Trophoblast cell (in vitro differentiated cells and primary cell): ENCODE data around the gene TEX50.
"Not testable (repeated sequence)": the region's sequence is repeated elsewhere in the genome, so short reads cannot be mapped to it uniquely, and the experiment has no call there.

Source experiments
- DNase-seq, 2 donors: peaks; one replicate each; pipeline ENCODE4 v3.0.0-alpha.2; 2016
- H2AFZ ChIP-seq: 2 replicates; pipeline ENCODE4 v1.6.1; 2013; ENCODE audit warnings: low read length, moderate library complexity, mild to moderate bottlenecking; ENCODE audit not compliant: insufficient read depth, poor library complexity
- H2AK5ac ChIP-seq: 2 replicates; pipeline ENCODE4 v1.6.1; 2013; ENCODE audit warnings: mild to moderate bottlenecking, low read length
- H2BK120ac ChIP-seq: 2 replicates; pipeline ENCODE4 v1.6.1; 2013; ENCODE audit warnings: low read length, mild to moderate bottlenecking, moderate library complexity; ENCODE audit not compliant: insufficient read depth, poor library complexity
- H2BK12ac ChIP-seq: 2 replicates; pipeline ENCODE4 v1.6.1; 2013; ENCODE audit warnings: mild to moderate bottlenecking, low read length, moderate library complexity
- H2BK5ac ChIP-seq: 2 replicates; pipeline ENCODE4 v1.6.1; 2013; ENCODE audit warnings: low read length, low read depth, moderate library complexity, mild to moderate bottlenecking; ENCODE audit not compliant: poor library complexity
- H3K14ac ChIP-seq: 2 replicates; pipeline ENCODE4 v1.6.1; 2013; ENCODE audit warnings: mild to moderate bottlenecking, low read length
- H3K18ac ChIP-seq: 2 replicates; pipeline ENCODE4 v1.6.1; 2013; ENCODE audit warnings: mild to moderate bottlenecking, low read length
- H3K23ac ChIP-seq: 2 replicates; pipeline ENCODE4 v1.6.1; 2013; ENCODE audit warnings: low read length
- H3K27ac ChIP-seq: 2 replicates; pipeline ENCODE4 v1.5.1; 2013; ENCODE audit warnings: low read depth, mild to moderate bottlenecking, inconsistent platforms, low read length, moderate library complexity
- H3K27me3 ChIP-seq: 2 replicates; pipeline ENCODE4 v1.6.1; 2013; ENCODE audit warnings: inconsistent platforms, mild to moderate bottlenecking, low read length, moderate library complexity; ENCODE audit not compliant: insufficient read depth
- H3K36me3 ChIP-seq, 2 experiments: 1 replicate in 1 of 2; 2 replicates in 1 of 2; pipeline ENCODE4 v1.6.1; 2013; ENCODE audit warnings: low read length in 2 of 2, mild to moderate bottlenecking in 2 of 2, moderate library complexity in 1 of 2; ENCODE audit not compliant: insufficient read depth in 2 of 2, control insufficient read depth in 1 of 2
- H3K4ac ChIP-seq: 2 replicates; pipeline ENCODE4 v1.6.1; 2013; ENCODE audit warnings: low read depth, mild to moderate bottlenecking, low read length, moderate library complexity
- H3K4me1 ChIP-seq, 2 experiments: 1 replicate in 1 of 2; 2 replicates in 1 of 2; pipeline ENCODE4 v1.6.1; 2013; ENCODE audit warnings: low read length in 2 of 2, mild to moderate bottlenecking in 2 of 2, moderate library complexity in 1 of 2; ENCODE audit not compliant: insufficient read depth in 2 of 2, control insufficient read depth in 1 of 2
- H3K4me2 ChIP-seq: 2 replicates; pipeline ENCODE4 v1.6.1; 2013; ENCODE audit warnings: inconsistent platforms, mild to moderate bottlenecking, low read length, moderate library complexity
- H3K4me3 ChIP-seq: 2 replicates; pipeline ENCODE4 v1.5.1; 2013; ENCODE audit warnings: mild to moderate bottlenecking, low read depth, low read length, inconsistent platforms
- H3K79me1 ChIP-seq: one replicate; pipeline ENCODE4 v1.6.1; 2013; ENCODE audit warnings: low read length
- H3K79me2 ChIP-seq: 2 replicates; pipeline ENCODE4 v1.6.1; 2013; ENCODE audit warnings: low read length, mild to moderate bottlenecking; ENCODE audit not compliant: control insufficient read depth, insufficient read depth, poor library complexity
- H3K9ac ChIP-seq: 2 replicates; pipeline ENCODE4 v1.6.1; 2013; ENCODE audit warnings: mild to moderate bottlenecking, low read length
- H3K9me3 ChIP-seq: 2 replicates; pipeline ENCODE4 v1.6.1; 2013; ENCODE audit warnings: low read depth, mild to moderate bottlenecking, control low read depth, inconsistent platforms, low read length; ENCODE audit not compliant: insufficient read depth
- H4K12ac ChIP-seq: 2 replicates; pipeline ENCODE4 v1.6.1; 2013; ENCODE audit warnings: low read depth, mild to moderate bottlenecking, low read length, moderate library complexity
- H4K8ac ChIP-seq: 2 replicates; pipeline ENCODE4 v1.6.1; 2013; ENCODE audit warnings: low read depth, mild to moderate bottlenecking, low read length, moderate library complexity
- H4K91ac ChIP-seq: one replicate; pipeline ENCODE4 v1.6.1; 2013; ENCODE audit warnings: low read depth, mild to moderate bottlenecking, low read length, moderate library complexity
- WGBS: extraction: QIAGEN DNeasy Blood & Tissue Kit; methylation state at CpG from one replicate; pipeline ENCODE4 v1.1.7; 2013; ENCODE audit warnings: missing lambda C conversion rate; ENCODE audit not compliant: insufficient read length, insufficient coverage; ENCODE audit errors: extremely low coverage; 5-methylcytosine and 5-hydroxymethylcytosine counted together

The TEX50 gene

GRCh38 chr1:173638043-173639021, 3.2 kb downstream of the TEX50 start:
- no peak overlapping the region for H3K4me2 ChIP-seq
- no peak overlapping the region for H4K12ac ChIP-seq
- H4K91ac ChIP-seq = no peak overlapping the region
- H4K8ac ChIP-seq = no peak overlapping the region
- H3K14ac ChIP-seq = no peak overlapping the region
- no peaks in the 10 kb centered on the region for H3K79me1 ChIP-seq
- no peak overlapping the region for H3K18ac ChIP-seq
- H3K23ac ChIP-seq = no peak overlapping the region
- H3K4me3 ChIP-seq = no peak overlapping the region
- H3K4me1 ChIP-seq = no peaks in the 10 kb centered on the region
- no peaks in the 10 kb centered on the region for H3K36me3 ChIP-seq
- H2BK5ac ChIP-seq = no peak overlapping the region
- no peak overlapping the region for H3K27ac ChIP-seq
- H3K9me3 ChIP-seq = peaks cover 4% of the 10 kb centered on the region
- no peak overlapping the region for H2BK12ac ChIP-seq
- no peak overlapping the region for H3K9ac ChIP-seq
- no peaks in the 10 kb centered on the region for H3K27me3 ChIP-seq
- no CpG with 5 or more reads among the region's 12 CpGs for WGBS
- no peak overlapping the region for H2BK120ac ChIP-seq
- no peak overlapping the region for H2AFZ ChIP-seq
- H3K4ac ChIP-seq = no peak overlapping the region
- no peaks in the 10 kb centered on the region for H3K79me2 ChIP-seq
- H2AK5ac ChIP-seq = no peak overlapping the region
- DNase-seq = no peak

DNA sequence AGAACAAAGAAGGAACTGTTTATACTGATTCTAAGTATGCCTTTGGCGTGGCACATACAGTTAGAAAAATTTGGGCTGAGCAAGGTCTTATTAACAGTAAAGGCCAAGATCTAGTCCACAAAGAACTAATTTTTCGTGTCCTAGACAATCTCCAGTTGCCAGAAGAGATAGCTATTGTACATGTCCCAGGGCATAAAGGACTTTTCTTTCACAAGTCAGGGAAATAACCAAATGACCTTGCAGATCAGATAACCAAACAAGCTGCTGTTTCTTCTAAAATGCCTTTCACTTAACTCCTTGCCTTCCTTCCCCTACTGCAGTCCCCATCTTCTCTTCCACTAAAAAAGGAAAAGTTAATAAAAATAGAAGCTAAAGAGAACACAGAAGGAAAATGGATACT, 4.0 kb downstream of the TEX50 start:
- Histone ChIP-seq H2BK5ac (no peak overlapping the region), H4K91ac (no peak overlapping the region), H3K79me2 (no peaks in the 10 kb centered on the region), H3K27me3 (no peaks in the 10 kb centered on the region), H3K79me1 (no peaks in the 10 kb centered on the region), H2AFZ (no peak overlapping the region), H3K18ac (no peak overlapping the region), H2BK12ac (no peak overlapping the region), H3K4me3 (no peak overlapping the region), H4K12ac (no peak overlapping the region), H2BK120ac (no peak overlapping the region), H3K9ac (no peak overlapping the region), H3K14ac (no peak overlapping the region), H3K36me3 (no peaks in the 10 kb centered on the region), H4K8ac (no peak overlapping the region), H3K4me2 (no peak overlapping the region), H3K27ac (no peak overlapping the region), H3K4me1 (no peaks in the 10 kb centered on the region), H3K23ac (no peak overlapping the region), H3K4ac (no peak overlapping the region), H3K9me3 (peaks cover 4% of the 10 kb centered on the region), H2AK5ac (no peak overlapping the region)
- no peak for DNase-seq
- WGBS = no CpG with 5 or more reads among the region's 2 CpGs

DNA sequence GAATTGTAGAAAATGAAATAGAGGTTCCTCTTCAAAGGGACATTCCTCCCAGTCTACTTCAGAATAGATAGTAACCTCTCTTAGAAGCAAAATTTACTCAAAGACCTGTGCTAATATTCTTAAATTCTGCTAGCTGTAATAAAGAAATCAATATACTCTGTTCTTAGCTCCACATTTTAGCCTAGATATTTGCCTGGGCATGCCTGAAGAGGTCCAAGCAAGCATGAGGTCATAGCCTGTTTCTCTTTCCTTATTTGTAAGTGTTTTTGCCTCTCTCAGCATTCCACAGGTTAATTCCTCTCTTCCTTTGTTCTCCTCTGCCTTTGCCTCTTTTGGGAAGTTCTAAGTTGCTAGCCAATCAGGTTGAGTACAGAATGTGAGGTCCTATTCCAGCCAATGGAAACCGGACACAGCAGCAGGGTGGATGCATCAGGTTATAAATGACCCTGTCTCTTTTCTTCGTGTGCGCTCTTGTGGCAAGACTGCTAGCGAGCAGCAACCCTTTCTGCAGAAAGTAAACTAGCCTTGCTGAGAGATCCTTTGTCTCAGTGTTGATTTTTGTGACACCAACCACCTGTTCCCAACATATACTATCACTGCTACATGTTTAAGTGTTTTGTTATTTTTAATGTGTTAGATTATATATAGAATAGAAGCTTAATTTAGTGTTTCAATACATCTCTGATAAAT, 7.5 kb downstream of the TEX50 start:
- DNase-seq, H2BK12ac ChIP-seq, H4K91ac ChIP-seq, H3K27me3 ChIP-seq, H2BK120ac ChIP-seq, H3K4me3 ChIP-seq, H3K23ac ChIP-seq, H2AFZ ChIP-seq, H3K4me2 ChIP-seq, H3K79me1 ChIP-seq, H2BK5ac ChIP-seq, H2AK5ac ChIP-seq, H3K9me3 ChIP-seq, H4K12ac ChIP-seq, H3K36me3 ChIP-seq, H3K4ac ChIP-seq, H3K79me2 ChIP-seq, H4K8ac ChIP-seq, H3K14ac ChIP-seq, H3K9ac ChIP-seq, H3K27ac ChIP-seq, H3K18ac ChIP-seq, H3K4me1 ChIP-seq: not testable (repeated sequence)
- no CpG with 5 or more reads among the region's 4 CpGs for WGBS

GRCh38 chr1:173646656-173647055, 11.5 kb downstream of the TEX50 start:
- no peak overlapping the region for H2BK5ac ChIP-seq
- H4K8ac ChIP-seq = no peak overlapping the region
- H3K9me3 ChIP-seq = no peaks in the 10 kb centered on the region
- no peak overlapping the region for H3K4me3 ChIP-seq
- no peak overlapping the region for H4K91ac ChIP-seq
- no peaks in the 10 kb centered on the region for H3K79me1 ChIP-seq
- no peak overlapping the region for H2BK120ac ChIP-seq
- H3K4me2 ChIP-seq = no peak overlapping the region
- H3K18ac ChIP-seq = no peak overlapping the region
- no peaks in the 10 kb centered on the region for H3K79me2 ChIP-seq
- H2BK12ac ChIP-seq = no peak overlapping the region
- DNase-seq = peak in 1 of 2 donors; percentile 23
- H3K27ac ChIP-seq = no peak overlapping the region
- no peak overlapping the region for H2AK5ac ChIP-seq
- H3K36me3 ChIP-seq = no peaks in the 10 kb centered on the region
- H3K9ac ChIP-seq = no peak overlapping the region
- no peak overlapping the region for H3K14ac ChIP-seq
- H2AFZ ChIP-seq = no peak overlapping the region
- no peaks in the 10 kb centered on the region for H3K27me3 ChIP-seq
- H3K4me1 ChIP-seq = no peaks in the 10 kb centered on the region
- no peak overlapping the region for H3K4ac ChIP-seq
- H3K23ac ChIP-seq = no peak overlapping the region
- WGBS = no CpG with 5 or more reads among the region's 3 CpGs
- H4K12ac ChIP-seq = no peak overlapping the region
